Skeletal muscle tissue (tissue), 4 donors: ENCODE results near the gene SMARCAL1. TPM values are rescaled to one million over a fixed set of nuclear protein-coding genes. Genes with fewer than 3 reads are reported as not detected.

Experiments
- H3K27ac ChIP-seq: one replicate; pipeline ENCODE4 v1.7.0; 2013; ENCODE audit warnings: mild to moderate bottlenecking, low read depth, low read length, inconsistent platforms
- H3K27me3 ChIP-seq, 3 donors: one replicate each; pipeline ENCODE4 v1.7.0; 2013; ENCODE audit warnings: low read length in 3 of 3; ENCODE audit not compliant: control insufficient read depth in 3 of 3, insufficient read depth in 3 of 3
- H3K36me3 ChIP-seq, 3 donors: one replicate each; pipeline ENCODE4 v1.7.0; 2013; ENCODE audit warnings: low read length in 3 of 3; ENCODE audit not compliant: control insufficient read depth in 3 of 3, insufficient read depth in 3 of 3
- H3K4me1 ChIP-seq, 3 donors: one replicate each; pipeline ENCODE4 v1.7.0; 2013; ENCODE audit warnings: low read length in 3 of 3, mild to moderate bottlenecking in 3 of 3; ENCODE audit not compliant: control insufficient read depth in 3 of 3, insufficient read depth in 3 of 3
- H3K4me3 ChIP-seq, 3 donors: one replicate each; pipeline ENCODE4 v1.7.0; 2013; ENCODE audit warnings: low read length in 3 of 3
- H3K9ac ChIP-seq, 3 donors: one replicate each; pipeline ENCODE4 v1.7.0; 2013; ENCODE audit warnings: low read length in 3 of 3, mild to moderate bottlenecking in 3 of 3, moderate library complexity in 2 of 3, low read depth in 1 of 3
- H3K9me3 ChIP-seq, 3 donors: one replicate each; pipeline ENCODE4 v1.7.0; 2013; ENCODE audit warnings: low read length in 3 of 3; ENCODE audit not compliant: control insufficient read depth in 3 of 3
- total RNA-seq: library from RNA; depleted of rRNA; stranded (reverse); fragments of >200 nt; gene quantifications from one replicate; pipeline ENCODE4 v1.2.3, GENCODE V29; 2014
- donor health status: Osteomylitis.

SMARCAL1 gene
- total RNA-seq, 1 donor from 2014 or later: 13.0 TPM

DNA sequence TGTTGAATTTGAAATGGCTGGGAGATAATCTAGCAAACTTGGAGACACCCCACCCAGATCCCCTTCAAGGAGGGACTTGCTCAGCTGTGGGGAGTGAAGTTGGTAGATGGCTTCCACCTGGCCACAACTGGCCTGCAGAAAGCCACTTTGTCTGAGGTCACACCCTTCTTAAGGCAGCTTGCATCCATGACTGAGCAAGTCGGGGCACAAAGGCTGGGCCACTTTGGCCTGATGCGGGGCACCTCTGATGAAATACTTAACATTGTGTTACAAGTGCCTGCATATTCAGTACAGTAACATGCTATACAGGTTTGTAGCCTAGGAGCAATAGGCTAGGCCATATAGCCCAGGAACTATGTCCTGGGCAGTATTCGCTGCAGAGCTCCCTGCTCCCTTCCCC, 73.0 kb downstream of the SMARCAL1 start:
- Histone ChIP-seq H3K36me3 (peaks cover 7 to 19% (median 19%) of the 10 kb centered on the region in 3 donors), H3K9me3 (no peaks in the 10 kb centered on the region), H3K4me3 (no peak overlapping the region), H3K9ac (no peak overlapping the region), H3K27ac (no peak overlapping the region), H3K27me3 (no peaks in the 10 kb centered on the region), H3K4me1 (no peaks in the 10 kb centered on the region)

DNA sequence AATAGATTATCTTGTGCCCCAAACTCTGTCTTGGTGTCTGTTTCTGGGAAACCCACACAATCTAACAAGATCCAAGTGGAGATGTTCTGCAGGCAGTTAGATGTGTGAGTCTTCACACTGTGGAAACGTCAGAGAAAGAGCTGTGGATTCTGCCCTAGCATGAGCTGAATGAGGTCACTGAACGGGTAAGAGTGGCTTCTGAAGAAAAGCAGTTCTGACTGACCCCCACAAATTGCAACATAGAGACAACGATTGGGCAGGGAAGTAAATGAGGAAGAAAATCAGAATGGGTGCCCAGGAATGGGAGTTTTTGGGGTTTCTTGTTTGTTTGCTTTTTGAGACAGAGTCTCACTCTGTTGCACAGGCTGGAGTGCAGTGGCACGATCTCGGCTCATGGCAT, 73.5 kb downstream of the SMARCAL1 start:
- Histone ChIP-seq H3K9ac (no peak overlapping the region), H3K36me3 (peaks cover 5 to 14% (median 14%) of the 10 kb centered on the region in 3 donors), H3K4me1 (no peaks in the 10 kb centered on the region), H3K27ac (no peak overlapping the region), H3K27me3 (no peaks in the 10 kb centered on the region), H3K9me3 (no peaks in the 10 kb centered on the region), H3K4me3 (no peak overlapping the region)

DNA sequence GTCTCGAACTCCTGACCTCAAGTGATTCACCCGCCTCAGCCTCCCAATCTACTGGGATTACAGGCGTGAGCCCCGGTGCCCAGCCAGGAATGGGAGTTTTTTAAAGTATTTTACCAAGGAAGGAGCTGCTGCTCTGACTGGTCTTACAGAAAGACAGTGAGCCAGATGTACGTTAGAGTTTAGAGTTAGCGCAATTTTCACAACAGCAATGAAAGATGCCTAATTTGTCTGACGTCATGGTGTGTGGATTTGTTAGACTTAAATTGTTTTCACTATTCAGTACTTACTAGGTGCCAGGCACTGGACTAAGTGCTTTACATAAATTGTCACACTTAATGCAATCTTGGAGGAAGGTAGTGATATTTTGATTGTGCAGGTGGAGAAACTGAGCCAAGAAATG, 74.0 kb downstream of the SMARCAL1 start:
- no peak overlapping the region for H3K4me3 ChIP-seq
- no peaks in the 10 kb centered on the region for H3K9me3 ChIP-seq
- no peaks in the 10 kb centered on the region for H3K4me1 ChIP-seq
- H3K27me3 ChIP-seq: no peaks in the 10 kb centered on the region
- H3K36me3 ChIP-seq: peaks cover 3 to 12% (median 12%) of the 10 kb centered on the region in 3 donors
- H3K9ac ChIP-seq: no peak overlapping the region
- no peak overlapping the region for H3K27ac ChIP-seq

DNA sequence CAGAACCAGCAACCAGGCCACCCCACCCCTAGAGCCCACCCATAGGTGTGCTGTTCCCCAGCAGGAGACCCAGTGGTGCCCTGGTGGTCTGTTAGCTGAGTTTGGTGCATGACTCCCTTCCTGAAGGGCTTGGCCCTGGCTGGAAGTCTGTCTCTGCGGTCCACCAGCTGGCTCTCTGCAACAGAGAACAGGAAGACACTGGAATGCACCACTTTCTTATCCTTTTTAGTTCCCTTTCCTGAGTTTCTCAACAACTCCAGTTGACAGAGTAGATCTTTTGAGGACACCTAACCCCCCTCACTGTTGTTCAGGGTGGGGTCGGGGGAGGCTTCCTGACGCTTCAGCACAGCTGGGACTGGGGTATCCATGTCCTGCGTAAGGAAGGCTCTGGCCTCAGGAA, 74.4 kb downstream of the SMARCAL1 start:
- H3K4me3 ChIP-seq: no peak overlapping the region
- H3K9me3 ChIP-seq: no peaks in the 10 kb centered on the region
- no peak overlapping the region for H3K9ac ChIP-seq
- no peaks in the 10 kb centered on the region for H3K27me3 ChIP-seq
- no peak overlapping the region for H3K27ac ChIP-seq
- H3K36me3 ChIP-seq: peaks cover 3 to 12% (median 12%) of the 10 kb centered on the region in 3 donors
- no peaks in the 10 kb centered on the region for H3K4me1 ChIP-seq

DNA sequence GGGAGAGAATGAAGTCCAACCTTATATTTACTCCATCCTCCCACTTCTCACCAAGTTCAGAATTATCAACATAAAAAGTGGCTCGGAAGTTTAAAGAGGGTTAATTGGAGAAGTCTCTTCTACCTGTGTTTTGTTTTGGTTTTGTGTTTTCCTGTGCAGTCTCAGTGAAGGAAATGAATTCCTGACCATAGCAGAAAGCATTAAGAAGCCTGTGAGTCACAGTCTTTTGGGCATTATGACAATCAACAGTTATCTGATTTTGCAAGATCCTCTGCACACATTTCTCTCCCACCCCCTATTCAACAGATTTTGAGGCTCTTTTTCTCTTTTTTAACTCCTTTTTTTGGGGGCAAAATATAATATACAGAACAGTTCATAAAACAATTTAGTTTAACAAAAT, 77.8 kb downstream of the SMARCAL1 start:
- Histone ChIP-seq H3K27me3 (no peaks in the 10 kb centered on the region), H3K4me1 (no peaks in the 10 kb centered on the region), H3K36me3 (no peaks in the 10 kb centered on the region), H3K4me3 (no peak overlapping the region), H3K9me3 (no peaks in the 10 kb centered on the region), H3K27ac (no peak overlapping the region), H3K9ac (no peak overlapping the region)

DNA sequence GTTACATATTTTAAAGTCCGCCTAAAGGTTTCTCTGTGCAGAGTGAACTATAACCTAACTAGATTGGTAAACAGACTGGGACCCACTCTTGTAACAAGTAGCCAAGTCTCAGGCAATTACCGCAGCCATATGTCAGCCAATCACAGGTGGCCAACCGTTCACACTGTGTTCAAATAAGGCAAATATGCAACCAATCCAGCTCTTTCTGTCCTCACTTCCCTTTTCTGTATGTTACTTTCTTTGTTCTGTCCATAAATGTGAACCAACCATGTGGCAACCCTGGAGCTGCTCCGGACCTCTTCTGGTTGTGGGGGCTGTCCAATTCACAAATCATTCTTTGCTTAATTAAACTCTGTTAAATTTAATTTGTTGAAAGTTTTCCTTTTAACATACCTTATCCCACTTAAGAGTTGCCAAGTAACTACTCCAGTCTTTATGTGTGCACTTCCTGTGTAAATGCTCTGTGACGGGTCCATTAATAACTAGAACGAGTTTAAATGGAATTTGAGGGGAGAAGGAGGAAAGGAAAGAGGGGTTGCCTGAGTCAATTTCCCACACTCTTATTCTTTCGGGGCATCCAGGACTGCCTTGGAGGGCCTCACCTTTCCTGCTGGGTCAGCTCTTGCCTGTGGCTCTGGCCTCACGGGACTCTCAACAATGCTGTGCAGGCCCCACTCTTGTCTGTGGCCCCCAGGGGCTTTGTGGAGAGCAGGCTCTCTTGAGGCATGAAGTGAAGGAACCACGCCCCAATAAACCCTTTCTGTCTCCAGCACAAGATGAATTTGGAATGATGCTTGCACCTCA, 79.7 kb downstream of the SMARCAL1 start:
- no peaks in the 10 kb centered on the region for H3K36me3 ChIP-seq
- no peaks in the 10 kb centered on the region for H3K27me3 ChIP-seq
- no peaks in the 10 kb centered on the region for H3K4me1 ChIP-seq
- no peak overlapping the region for H3K9ac ChIP-seq
- H3K27ac ChIP-seq: no peak overlapping the region
- H3K9me3 ChIP-seq: no peaks in the 10 kb centered on the region
- H3K4me3 ChIP-seq: no peak overlapping the region

DNA sequence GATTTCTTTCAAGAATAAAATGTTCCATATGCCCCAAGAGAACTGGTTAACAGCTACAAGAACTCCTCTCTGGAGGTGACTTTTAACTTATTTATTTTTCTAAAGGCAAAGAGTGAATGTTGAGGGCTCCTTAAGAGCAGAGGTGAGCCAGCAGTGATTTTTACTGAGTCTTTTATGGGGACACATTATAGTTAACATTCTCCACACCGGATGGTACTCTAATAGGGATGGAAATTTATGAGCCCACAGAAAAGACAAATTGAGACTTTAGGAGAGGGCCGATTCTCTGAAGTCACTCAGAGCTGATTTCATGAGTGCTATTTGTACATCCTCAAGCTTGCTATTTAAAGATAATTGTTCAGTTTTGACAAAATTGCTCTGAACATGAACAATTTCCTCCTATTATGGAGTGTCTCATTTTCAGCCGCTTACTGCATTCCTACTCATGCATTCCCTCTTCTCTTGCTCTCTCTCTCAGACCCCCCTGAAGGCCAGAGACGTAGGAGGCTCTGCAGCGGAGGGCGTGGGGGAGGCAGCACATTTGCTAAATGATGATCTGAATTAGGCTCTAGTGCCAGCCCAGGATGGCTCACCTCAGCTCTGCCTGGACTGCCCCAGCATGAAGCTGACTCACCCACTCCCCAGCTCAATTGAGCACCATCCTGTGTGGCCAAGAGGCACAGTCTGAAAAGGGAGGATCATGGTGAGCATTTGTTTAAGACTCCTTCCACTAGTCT, 80.5 kb downstream of the SMARCAL1 start:
- Histone ChIP-seq H3K9me3 (no peaks in the 10 kb centered on the region), H3K4me3 (no peak overlapping the region), H3K27me3 (no peaks in the 10 kb centered on the region), H3K36me3 (no peaks in the 10 kb centered on the region), H3K27ac (no peak overlapping the region), H3K9ac (no peak overlapping the region), H3K4me1 (peaks cover 3 to 5% (median 3%) of the 10 kb centered on the region in 3 donors)

DNA sequence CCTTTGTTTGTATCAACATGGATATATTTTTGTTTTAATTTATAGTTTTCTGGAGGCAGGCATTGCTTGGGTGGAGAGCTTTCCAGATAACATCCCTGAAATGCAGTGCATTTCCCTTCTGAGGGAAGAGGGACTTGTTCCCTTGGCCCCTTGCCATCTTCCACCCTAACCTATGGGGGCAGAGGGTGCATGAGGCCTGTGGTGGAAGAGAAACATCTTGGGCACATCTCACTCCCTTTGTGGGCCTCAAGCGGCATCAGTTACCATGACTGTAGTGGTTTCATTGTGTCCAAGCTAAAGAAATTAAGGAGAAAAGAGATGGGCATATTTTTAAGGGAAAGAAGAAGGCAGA, 81.0 kb downstream of the SMARCAL1 start:
- no peak overlapping the region for H3K27ac ChIP-seq
- no peak overlapping the region for H3K9ac ChIP-seq
- H3K36me3 ChIP-seq: no peaks in the 10 kb centered on the region
- H3K9me3 ChIP-seq: no peaks in the 10 kb centered on the region
- H3K4me3 ChIP-seq: no peak overlapping the region
- H3K4me1 ChIP-seq: peaks cover 6 to 10% (median 8%) of the 10 kb centered on the region in 3 donors
- no peaks in the 10 kb centered on the region for H3K27me3 ChIP-seq

GRCh38 chr2:216495656-216496055, 83.4 kb downstream of the SMARCAL1 start:
- peaks cover 16 to 31% (median 22%) of the 10 kb centered on the region in 3 donors for H3K4me1 ChIP-seq
- H3K27me3 ChIP-seq: no peaks in the 10 kb centered on the region
- no peaks in the 10 kb centered on the region for H3K9me3 ChIP-seq
- no peak overlapping the region for H3K4me3 ChIP-seq
- H3K27ac ChIP-seq: no peak overlapping the region
- H3K9ac ChIP-seq: no peak overlapping the region
- peaks cover 9 to 15% (median 11%) of the 10 kb centered on the region in 3 donors for H3K36me3 ChIP-seq

GRCh38 chr2:216497382-216498069, 85.2 kb downstream of the SMARCAL1 start:
- Histone ChIP-seq H3K4me3 (peak overlapping the region; percentile 89 to 97 (median 90)), H3K9me3 (no peaks in the 10 kb centered on the region), H3K27ac (peak overlapping the region; percentile 83), H3K9ac (peak overlapping the region; percentile 95 to 97 (median 96)), H3K36me3 (peaks cover 20 to 32% (median 27%) of the 10 kb centered on the region in 3 donors), H3K4me1 (peaks cover 16 to 31% (median 22%) of the 10 kb centered on the region in 3 donors), H3K27me3 (no peaks in the 10 kb centered on the region)
